ENCODE data around the gene MIGA2.

MIGA2 gene

GRCh38 chr9:129078691-129079503 is 42.5 kb downstream of the MIGA2 start:
- H3K27me3 ChIP-seq (ENCODE audit: insufficient read depth, poor library complexity, severe bottlenecking), result no peaks in the 10 kb centered on the region
- TF ChIP-seq SPI1 (IDR thresholded peaks at IDR 0.05; ENCODE audit: borderline replicate concordance, low read depth) (no peak), GABPA (IDR thresholded peaks at IDR 0.05; ENCODE audit: low read depth) (no peak), CTCF (IDR thresholded peaks at IDR 0.05; ENCODE audit: insufficient read depth, low read length) (no peak), POLR2AphosphoS5 (IDR thresholded peaks at IDR 0.05; ENCODE audit: low read depth) (no peak), REST (IDR thresholded peaks at IDR 0.05; ENCODE audit: insufficient replicate concordance, low read depth) (no peak)
- no peak for DNase-seq (ENCODE audit: low read depth in 1 of 2, low spot score in 1 of 2)
- no peak overlapping the region for H3K4me3 ChIP-seq (replicated peaks; ENCODE audit: insufficient read depth, low read length)
- H3K27ac ChIP-seq (replicated peaks), result no peak overlapping the region

GRCh38 chr9:129079829-129080228 is 43.4 kb downstream of the MIGA2 start:
- Histone ChIP-seq H3K27ac (replicated peaks) (no peak overlapping the region), H3K4me3 (replicated peaks; ENCODE audit: insufficient read depth, low read length) (no peak overlapping the region), H3K27me3 (ENCODE audit: insufficient read depth, poor library complexity, severe bottlenecking) (no peaks in the 10 kb centered on the region)
- TF ChIP-seq CTCF (IDR thresholded peaks at IDR 0.05; ENCODE audit: insufficient read depth, low read length), result no peak
- no peak for TF ChIP-seq REST (IDR thresholded peaks at IDR 0.05; ENCODE audit: insufficient replicate concordance, low read depth)
- TF ChIP-seq POLR2AphosphoS5 (IDR thresholded peaks at IDR 0.05; ENCODE audit: low read depth), result no peak
- TF ChIP-seq GABPA (IDR thresholded peaks at IDR 0.05; ENCODE audit: low read depth), result no peak
- TF ChIP-seq SPI1 (IDR thresholded peaks at IDR 0.05; ENCODE audit: borderline replicate concordance, low read depth), result no peak
- DNase-seq (ENCODE audit: low read depth in 1 of 2, low spot score in 1 of 2), result no peak

- H3K27ac ChIP-seq (replicated peaks), result peak overlapping the region; percentile 36
- TF ChIP-seq SPI1 (IDR thresholded peaks at IDR 0.05; ENCODE audit: borderline replicate concordance, low read depth) (no peak), GABPA (IDR thresholded peaks at IDR 0.05; ENCODE audit: low read depth) (no peak), CTCF (IDR thresholded peaks at IDR 0.05; ENCODE audit: insufficient read depth, low read length) (no peak), REST (IDR thresholded peaks at IDR 0.05; ENCODE audit: insufficient replicate concordance, low read depth) (no peak), POLR2AphosphoS5 (IDR thresholded peaks at IDR 0.05; ENCODE audit: low read depth) (no peak)
- no peaks in the 10 kb centered on the region for H3K27me3 ChIP-seq (ENCODE audit: insufficient read depth, poor library complexity, severe bottlenecking)
- H3K4me3 ChIP-seq (replicated peaks; ENCODE audit: insufficient read depth, low read length), result peak overlapping the region; percentile 85
- DNase-seq (ENCODE audit: low read depth in 1 of 2, low spot score in 1 of 2), result no peak
Measured at GRCh38 chr9:129080298-129080600, 43.8 kb downstream of the MIGA2 start.

All from HL-60 (cell line).